CD1c-positive myeloid dendritic cell (primary cell): ENCODE results near the gene ZFAND6.
"Not testable (repeated sequence)": the region's sequence is repeated elsewhere in the genome, so short reads cannot be mapped to it uniquely, and the experiment has no call there.

Experiments used
- DNase-seq: peaks from one replicate; pipeline ENCODE4 v3.0.0-alpha.2; 2016; ENCODE audit errors: extremely low spot score

ZFAND6 gene

GRCh38 chr15:80099241-80099640, 39.8 kb downstream of the ZFAND6 start:
- DNase-seq = no peak

- not testable (repeated sequence) for DNase-seq
These were observed 40.2 kb downstream of the ZFAND6 start for GRCh38 chr15:80099662-80100061.

- no peak for DNase-seq
These were observed 40.8 kb downstream of the ZFAND6 start for GRCh38 chr15:80100247-80100646.

- no peak for DNase-seq
These were observed 45.7 kb downstream of the ZFAND6 start for GRCh38 chr15:80105193-80105592.

GRCh38 chr15:80105595-80105994, 46.1 kb downstream of the ZFAND6 start:
- DNase-seq = no peak

- no peak for DNase-seq
These were observed 46.6 kb downstream of the ZFAND6 start for GRCh38 chr15:80106051-80106450.

- DNase-seq = no peak
These were observed 47.7 kb downstream of the ZFAND6 start for GRCh38 chr15:80107204-80107603.

- DNase-seq = no peak
These were observed 48.3 kb downstream of the ZFAND6 start for GRCh38 chr15:80107774-80108173.

- DNase-seq = no peak
These were observed 49.9 kb downstream of the ZFAND6 start for GRCh38 chr15:80109388-80109787.

GRCh38 chr15:80110920-80111319, 51.4 kb downstream of the ZFAND6 start:
- no peak for DNase-seq

GRCh38 chr15:80114114-80114513, 54.6 kb downstream of the ZFAND6 start:
- no peak for DNase-seq

- no peak for DNase-seq
These were observed 55.5 kb downstream of the ZFAND6 start for GRCh38 chr15:80115021-80115420.

GRCh38 chr15:80118956-80119355, 59.5 kb downstream of the ZFAND6 start:
- DNase-seq = no peak

GRCh38 chr15:80120636-80121035, 61.2 kb downstream of the ZFAND6 start:
- DNase-seq = no peak

GRCh38 chr15:80121546-80121945, 62.1 kb downstream of the ZFAND6 start:
- DNase-seq = no peak

GRCh38 chr15:80123034-80123433, 63.6 kb downstream of the ZFAND6 start:
- DNase-seq = peak; percentile 37

- not testable (repeated sequence) for DNase-seq
These were observed 67.8 kb downstream of the ZFAND6 start for GRCh38 chr15:80127253-80127652.

- DNase-seq = no peak
These were observed 68.4 kb downstream of the ZFAND6 start for GRCh38 chr15:80127911-80128310.

- no peak for DNase-seq
These were observed 72.9 kb downstream of the ZFAND6 start for GRCh38 chr15:80132382-80132781.

GRCh38 chr15:80136854-80137253, 77.4 kb downstream of the ZFAND6 start:
- no peak for DNase-seq

- no peak for DNase-seq
These were observed 79.5 kb downstream of the ZFAND6 start for GRCh38 chr15:80138961-80139360.

GRCh38 chr15:80140909-80141308, 81.4 kb downstream of the ZFAND6 start:
- no peak for DNase-seq

- no peak for DNase-seq
These were observed 82.6 kb downstream of the ZFAND6 start for GRCh38 chr15:80141916-80142598.

- no peak for DNase-seq
These were observed 83.2 kb downstream of the ZFAND6 start for GRCh38 chr15:80142646-80143045.
